IMR-90 (cell line): ENCODE data around the gene RCN1. TPM values are rescaled to one million over a fixed set of nuclear protein-coding genes. Genes with fewer than 3 reads are reported as not detected.

Source experiments
- ATAC-seq: fragments of 200-7000 bp; cut with Tn5 transposase; 2 replicates; pipeline ENCODE4 v1.9.1; 2020; ENCODE audit warnings: low read depth, mild to moderate bottlenecking, moderate library complexity
- BruUV-seq: library from RNA; stranded (reverse); fragments of 400-500 nt; replicated peaks from 2 replicates; lab custom pipeline; 2021; lab: Mats Ljungman, UMichigan
- CTCF ChIA-PET: fragments of 300-600 bp; formaldehyde crosslinking; extraction: SDS; loops from one replicate; lab custom pipeline; 2021; ENCODE audit warnings: antibody characterized with exemption; lab: Yijun Ruan, JAX
- POLR2A ChIA-PET: fragments of 300-600 bp; sonication (Branson Sonifier 250); formaldehyde crosslinking; loops from one replicate; lab custom pipeline; 2022; ENCODE audit warnings: antibody characterized with exemption; ENCODE audit not compliant: unreplicated experiment; lab: Charles Lee
- DNase-seq: peaks from one replicate; pipeline ENCODE4 v3.0.0; 2013
- H2AFZ ChIP-seq: replicated peaks from 2 replicates; pipeline ENCODE3; 2013; ENCODE audit warnings: low read length, mild to moderate bottlenecking; ENCODE audit not compliant: poor library complexity
- H2AK5ac ChIP-seq: 2 replicates; pipeline ENCODE4 v1.6.1; 2013; ENCODE audit warnings: low read depth, low read length, inconsistent platforms
- H2AK9ac ChIP-seq: replicated peaks from 2 replicates; pipeline ENCODE3; 2013; ENCODE audit warnings: mild to moderate bottlenecking, low read depth, low read length, moderate library complexity; ENCODE audit not compliant: poor library complexity
- H2BK120ac ChIP-seq: 2 replicates; pipeline ENCODE4 v1.6.1; 2013; ENCODE audit warnings: low read depth, low read length, inconsistent platforms
- H2BK15ac ChIP-seq: 3 replicates; pipeline ENCODE4 v1.6.1; 2013; ENCODE audit warnings: low read depth, low read length, inconsistent platforms
- H2BK20ac ChIP-seq: 2 replicates; pipeline ENCODE4 v1.6.1; 2013; ENCODE audit warnings: low read depth, mild to moderate bottlenecking, inconsistent platforms, low read length, moderate library complexity
- H2BK5ac ChIP-seq: 2 replicates; pipeline ENCODE4 v1.6.1; 2013; ENCODE audit warnings: mild to moderate bottlenecking, low read depth, low read length, inconsistent platforms; ENCODE audit not compliant: poor library complexity, severe bottlenecking
- H3K14ac ChIP-seq: replicated peaks from 2 replicates; pipeline ENCODE4 v1.6.1; 2013; ENCODE audit warnings: low read depth, low read length, inconsistent platforms
- H3K18ac ChIP-seq: 2 replicates; pipeline ENCODE4 v1.6.1; 2013; ENCODE audit warnings: low read depth, low read length, control low read depth
- H3K23ac ChIP-seq: 2 replicates; pipeline ENCODE4 v1.6.1; 2013; ENCODE audit warnings: low read depth, low read length, inconsistent platforms
- H3K27ac ChIP-seq: 2 replicates; pipeline ENCODE4 v1.5.1; 2013; ENCODE audit warnings: mild to moderate bottlenecking, control low read depth, low read length; ENCODE audit not compliant: insufficient read depth
- H3K27me3 ChIP-seq: 2 replicates; pipeline ENCODE4 v1.6.1; 2013; ENCODE audit warnings: low read length; ENCODE audit not compliant: control insufficient read depth, insufficient read depth
- H3K36me3 ChIP-seq: 2 replicates; pipeline ENCODE4 v1.6.1; 2013; ENCODE audit warnings: low read length, mixed read lengths; ENCODE audit not compliant: control insufficient read depth, insufficient read depth
- H3K4ac ChIP-seq: 2 replicates; pipeline ENCODE4 v1.6.1; 2013; ENCODE audit warnings: low read depth, low read length, inconsistent platforms
- H3K4me1 ChIP-seq: 2 replicates; pipeline ENCODE4 v1.6.1; 2013; ENCODE audit warnings: low read length, mixed read lengths; ENCODE audit not compliant: control insufficient read depth, insufficient read depth
- H3K4me2 ChIP-seq: 2 replicates; pipeline ENCODE4 v1.6.1; 2013; ENCODE audit warnings: low read depth, mild to moderate bottlenecking, control low read depth, low read length, moderate library complexity
- H3K4me3 ChIP-seq: 2 replicates; pipeline ENCODE4 v1.5.1; 2013; ENCODE audit warnings: low read depth, mild to moderate bottlenecking, control low read depth, low read length, moderate library complexity; ENCODE audit not compliant: insufficient read depth
- H3K56ac ChIP-seq: 2 replicates; pipeline ENCODE4 v1.6.1; 2013; ENCODE audit warnings: low read length, inconsistent platforms; ENCODE audit not compliant: insufficient read depth; ENCODE audit errors: extremely low read depth
- H3K79me1 ChIP-seq, 2 experiments: 2 replicates each; pipeline ENCODE4 v1.6.1; 2013; ENCODE audit warnings: low read length in 2 of 2, inconsistent platforms in 1 of 2, low read depth in 1 of 2
- H3K9ac ChIP-seq: 2 replicates; pipeline ENCODE4 v1.6.1; 2013; ENCODE audit warnings: low read depth, low read length, control low read depth
- H3K9me1 ChIP-seq: 2 replicates; pipeline ENCODE4 v1.6.1; 2013; ENCODE audit warnings: low read length, inconsistent platforms; ENCODE audit not compliant: insufficient read depth
- H3K9me3 ChIP-seq: 2 replicates; pipeline ENCODE4 v1.6.1; 2013; ENCODE audit warnings: low read length; ENCODE audit not compliant: control insufficient read depth, insufficient read depth
- H4K20me1 ChIP-seq: 2 replicates; pipeline ENCODE4 v1.6.1; 2013; ENCODE audit warnings: low read length, inconsistent platforms; ENCODE audit not compliant: insufficient read depth
- H4K5ac ChIP-seq: 2 replicates; pipeline ENCODE4 v1.6.1; 2013; ENCODE audit warnings: mild to moderate bottlenecking, low read depth, low read length, control low read depth
- H4K8ac ChIP-seq, 2 experiments: 2 replicates each; pipeline ENCODE4 v1.6.1; 2013; ENCODE audit warnings: low read depth in 2 of 2, low read length in 2 of 2, control low read depth in 1 of 2, inconsistent platforms in 1 of 2
- H4K91ac ChIP-seq: 2 replicates; pipeline ENCODE4 v1.6.1; 2013; ENCODE audit warnings: low read depth, low read length, inconsistent platforms; ENCODE audit not compliant: insufficient read depth
- BHLHE40 ChIP-seq: fragments of 150-350 bp; IDR thresholded peaks from 2 replicates; pipeline ENCODE4 v1.6.1; 2016; ENCODE audit warnings: mild to moderate bottlenecking, low read depth, low read length
- CEBPB ChIP-seq: IDR thresholded peaks from 2 replicates; pipeline ENCODE4 v1.6.1; 2012; ENCODE audit warnings: low read depth, low read length, improper control_type of control experiment
- CHD1 ChIP-seq: IDR thresholded peaks from 2 replicates; pipeline ENCODE4 v1.6.1; 2012; ENCODE audit warnings: low read depth, low read length, improper control_type of control experiment
- CTCF ChIP-seq: conservative IDR thresholded peaks from 2 replicates; pipeline ENCODE4 v1.5.1; 2012; ENCODE audit warnings: mild to moderate bottlenecking, low read depth, low read length, improper control_type of control experiment
- ELK1 ChIP-seq: fragments of 150-350 bp; IDR thresholded peaks from 2 replicates; pipeline ENCODE4 v1.6.1; 2016; ENCODE audit warnings: low read depth, mild to moderate bottlenecking, low read length, moderate library complexity, borderline replicate concordance
- FOS ChIP-seq: fragments of 150-350 bp; IDR thresholded peaks from 2 replicates; pipeline ENCODE4 v1.6.1; 2016; ENCODE audit warnings: low read depth, low read length
- MAFK ChIP-seq: IDR thresholded peaks from 2 replicates; pipeline ENCODE4 v1.6.1; 2012; ENCODE audit warnings: low read depth, low read length, improper control_type of control experiment
- MXI1 ChIP-seq: IDR thresholded peaks from 2 replicates; pipeline ENCODE4 v1.6.1; 2012; ENCODE audit warnings: low read depth, mild to moderate bottlenecking, low read length, moderate library complexity, borderline replicate concordance
- NFE2L2 ChIP-seq: fragments of 150-350 bp; IDR thresholded peaks from 2 replicates; pipeline ENCODE4 v1.6.1; 2016; ENCODE audit warnings: low read depth, mild to moderate bottlenecking, low read length
- POLR2A ChIP-seq: IDR thresholded peaks from 2 replicates; pipeline ENCODE4 v1.6.1; 2012; ENCODE audit warnings: mild to moderate bottlenecking, low read depth, low read length
- RCOR1 ChIP-seq: IDR thresholded peaks from 2 replicates; pipeline ENCODE4 v1.6.1; 2012; ENCODE audit warnings: mild to moderate bottlenecking, low read length, improper control_type of control experiment; ENCODE audit not compliant: insufficient replicate concordance
- SMC3 ChIP-seq: fragments of 150-350 bp; IDR thresholded peaks from 2 replicates; pipeline ENCODE4 v1.6.1; 2016; ENCODE audit warnings: low read depth, mild to moderate bottlenecking, antibody characterized with exemption, low read length, moderate library complexity
- USF2 ChIP-seq: fragments of 150-350 bp; IDR thresholded peaks from 2 replicates; pipeline ENCODE4 v1.6.1; 2017; ENCODE audit warnings: mild to moderate bottlenecking, antibody characterized with exemption, low read length, low read depth
- WGBS, 2 experiments: methylation state at CpG; one replicate each; pipeline versions ENCODE4 v1.1.5 to v1.1.7; 2013; ENCODE audit warnings: missing lambda C conversion rate in 2 of 2; ENCODE audit not compliant: insufficient read length in 1 of 2; ENCODE audit errors: extremely low coverage in 2 of 2; 5-methylcytosine and 5-hydroxymethylcytosine counted together
- dilution Hi-C: fragments of 300-500 bp; cut with HindIII; formaldehyde crosslinking; loops from one replicate; pipeline ENCODE4 v1.14.3; 2018; ENCODE audit warnings: low sequenced_read_pairs; ENCODE audit not compliant: unreplicated experiment
- in situ Hi-C: fragments of 300-500 bp; cut with MboI; formaldehyde crosslinking; loops from 3 replicates; pipeline ENCODE4 v1.14.3; 2019; ENCODE audit warnings: low sequenced_read_pairs, inconsistent platforms, mixed read lengths
- intact Hi-C: fragments of 100-400 bp; cut with micrococcal nuclease; formaldehyde crosslinking; loops from 2 replicates; pipeline ENCODE4 v1.10.0; 2022
- polyA plus RNA-seq, 3 experiments: library from polyadenylated mRNA; depleted of rRNA; stranded (reverse); fragments of >200 nt; gene quantifications; 2 replicates each; pipeline ENCODE4 v1.2.3, GENCODE V29; 2012; ENCODE audit warnings: low replicate concordance in 1 of 3
- total RNA-seq: library from RNA; depleted of rRNA; stranded (reverse); fragments of >200 nt; gene quantifications from 2 replicates; pipeline ENCODE4 v1.2.3, GENCODE V29; 2012

Gene RCN1
- total and polyA plus RNA-seq, 2 of the 4 experiments (the other 2 are of a cell fraction): 129 to 193 TPM

GRCh38 chr11:32109592-32109991 is 18.7 kb downstream of the RCN1 start:
- H4K91ac ChIP-seq: no peak overlapping the region
- CTCF ChIA-PET: no interaction called here
- H2BK15ac ChIP-seq: no peak overlapping the region; the same call in 2 of the 3 replicates
- ATAC-seq (no peak; the same call in 1 of the 2 replicates), DNase-seq (no peak)
- peak overlapping the region; percentile 3; the same call in 1 of the 2 replicates for H3K18ac ChIP-seq
- peak overlapping the region; percentile 28; the same call in 1 of the 2 replicates for H3K4me2 ChIP-seq
- peak overlapping the region; percentile 60; the same call in 1 of the 2 replicates for H3K14ac ChIP-seq
- dilution Hi-C loops: no loop called here
- peaks cover 5% of the 10 kb centered on the region for H3K4me1 ChIP-seq
- H4K5ac ChIP-seq: no peak overlapping the region; the same call in 1 of the 2 replicates
- peaks cover 10% of the 10 kb centered on the region for H3K9me1 ChIP-seq
- H3K23ac ChIP-seq: no peak overlapping the region
- peak overlapping the region; percentile 58; the same call in 1 of the 2 replicates for H3K4ac ChIP-seq
- no peak overlapping the region for H2BK20ac ChIP-seq
- no peak overlapping the region for H3K56ac ChIP-seq
- TF ChIP-seq FOS (no peak), CEBPB (no peak), MAFK (no peak), CTCF (no peak), RCOR1 (no peak), CHD1 (no peak), BHLHE40 (no peak), ELK1 (no peak), USF2 (no peak), MXI1 (no peak), NFE2L2 (no peak), SMC3 (no peak), POLR2A (no peak)
- 0 out of 4 replicates have a peak, but pooled peaks cover 0 to 2% of the 10 kb centered on the region in 2 experiments for H3K79me1 ChIP-seq
- H3K36me3 ChIP-seq: peaks cover 9% of the 10 kb centered on the region
- H3K27me3 ChIP-seq: peaks cover 2% of the 10 kb centered on the region
- H2BK120ac ChIP-seq: peak overlapping the region; percentile 56; the same call in 1 of the 2 replicates
- H3K9me3 ChIP-seq: no peaks in the 10 kb centered on the region
- BruUV-seq: no TSS peak
- H3K4me3 ChIP-seq: no peak overlapping the region
- H2BK5ac ChIP-seq: no peak overlapping the region
- no peak overlapping the region for H3K27ac ChIP-seq
- in situ Hi-C loops: no loop called here
- H2AK5ac ChIP-seq: no peak overlapping the region
- WGBS, 2 experiments: 100% methylated on average over 2 of the region's 6 CpGs; no CpG with 5 or more reads in 1 of the 2 experiments
- no peak overlapping the region for H2AFZ ChIP-seq
- no peak overlapping the region for H2AK9ac ChIP-seq
- H3K9ac ChIP-seq: no peak overlapping the region
- POLR2A ChIA-PET: no interaction called here
- H4K8ac ChIP-seq: no peak overlapping the region
- H4K20me1 ChIP-seq: peaks cover 13% of the 10 kb centered on the region; the same call in 1 of the 2 replicates
- intact Hi-C loops: no loop called here
